Activated CD8-positive, alpha-beta memory T cell treated with anti-CD3 and anti-CD28 coated beads, Interleukin-2, amount 50 U/mL, for 48 hours (primary cell): Measurements from ENCODE around the gene CEACAM8.
"Not testable (repeated sequence)": the region's sequence is repeated elsewhere in the genome, so short reads cannot be mapped to it uniquely, and the experiment has no call there.

ENCODE experiments used
- DNase-seq: peaks from one replicate; pipeline ENCODE4 v3.0.0-alpha.2; 2020

CEACAM8 gene

DNA sequence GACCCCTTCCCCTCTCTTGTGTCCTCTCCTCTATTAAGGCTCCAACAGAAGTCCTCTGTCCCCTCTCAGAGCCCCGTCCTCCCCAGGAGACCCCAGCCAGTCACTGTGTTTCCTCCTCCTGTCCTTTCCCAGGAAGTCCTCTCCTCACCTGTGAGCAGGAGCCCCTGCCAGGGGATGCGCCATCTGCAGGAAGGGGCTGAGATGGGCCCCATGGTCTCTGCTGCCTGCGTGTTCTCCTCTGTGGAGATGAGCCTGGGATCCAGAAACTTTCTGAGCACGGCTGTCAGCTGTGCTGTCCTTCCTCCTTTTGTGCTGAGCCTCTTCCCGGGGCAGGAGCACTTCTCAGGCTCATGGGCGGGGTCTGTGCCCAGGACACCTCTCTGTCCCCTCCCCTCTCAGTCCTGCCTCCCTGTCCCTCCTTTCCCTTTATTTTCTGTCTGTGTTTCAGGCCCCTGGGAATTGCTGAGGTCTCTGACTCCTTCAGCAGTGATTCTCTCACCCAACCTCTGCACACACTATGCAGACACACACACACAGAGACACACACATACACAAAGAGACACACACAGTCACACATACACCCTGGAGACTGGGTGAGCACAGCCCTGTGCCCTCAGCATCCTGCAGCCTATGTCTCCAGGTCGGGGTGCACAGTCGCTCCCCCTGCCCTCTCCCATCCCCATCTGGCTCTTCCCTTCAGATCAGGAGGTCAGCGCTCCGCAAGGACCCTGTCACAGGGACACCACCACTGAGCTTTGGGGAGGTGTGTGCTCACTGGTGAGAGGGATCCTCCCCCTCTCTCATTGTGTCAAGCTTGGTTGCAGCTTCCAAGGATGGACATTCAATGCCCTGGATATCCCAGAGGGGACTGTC, at the start of gene CEACAM8:
Gene CEACAM8, minus strand, starts transcription at position 308 of the 873 bp plus-strand sequence. Its CDS starts 96 bp downstream, at position 212.
- no peak for DNase-seq

DNA sequence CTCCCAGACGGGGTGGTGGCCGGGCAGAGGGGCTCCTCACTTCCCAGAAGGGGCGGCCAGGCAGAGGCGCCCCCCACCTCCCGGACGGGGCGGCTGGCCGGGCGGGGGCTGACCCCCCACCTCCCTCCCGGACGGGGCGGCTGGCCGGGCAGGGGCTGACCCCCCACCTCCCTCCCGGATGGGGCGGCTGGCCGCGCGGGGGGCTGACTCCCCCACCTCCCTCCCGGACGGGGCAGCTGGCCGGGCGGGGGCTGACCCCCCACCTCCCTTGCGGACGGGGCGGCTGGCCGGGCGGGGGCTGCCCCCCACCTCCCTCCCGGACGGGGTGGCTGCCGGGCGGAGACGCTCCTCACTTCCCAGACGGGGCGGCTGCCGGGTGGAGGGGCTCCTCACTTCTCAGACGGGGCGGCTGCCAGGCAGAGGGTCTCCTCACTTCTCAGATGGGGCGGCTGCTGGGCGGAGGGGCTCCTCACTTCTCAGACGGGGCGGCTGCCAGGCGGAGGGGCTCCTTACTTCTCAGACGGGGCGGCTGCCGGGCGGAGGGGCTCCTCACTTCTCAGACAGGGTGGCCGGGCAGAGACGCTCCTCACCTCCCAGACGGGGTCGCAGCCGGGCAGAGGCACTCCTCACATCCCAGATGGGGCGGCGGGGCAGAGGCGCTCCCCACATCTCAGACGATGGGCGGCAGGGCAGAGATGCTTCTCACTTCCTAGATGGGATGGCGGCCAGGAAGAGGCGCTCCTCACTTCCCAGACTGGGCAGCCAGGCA, 44.8 kb upstream of the CEACAM8 start:
- not testable (repeated sequence) for DNase-seq

DNA sequence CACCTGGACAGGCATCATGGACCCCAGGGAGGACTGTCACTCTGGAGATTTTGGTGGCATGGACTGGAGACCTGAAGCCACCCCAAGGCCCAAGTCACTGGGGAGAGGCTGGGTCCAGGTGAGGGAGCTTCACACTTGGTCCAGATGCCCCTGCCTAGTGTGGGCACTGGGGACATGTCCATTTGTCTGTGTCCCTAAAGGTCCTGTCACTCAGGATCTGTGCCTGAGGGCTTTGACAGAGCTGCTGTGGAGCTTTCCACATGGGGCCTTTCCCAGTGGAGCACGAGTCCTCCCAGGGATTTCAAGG, 40.5 kb upstream of the CEACAM8 start:
- DNase-seq = no peak

DNA sequence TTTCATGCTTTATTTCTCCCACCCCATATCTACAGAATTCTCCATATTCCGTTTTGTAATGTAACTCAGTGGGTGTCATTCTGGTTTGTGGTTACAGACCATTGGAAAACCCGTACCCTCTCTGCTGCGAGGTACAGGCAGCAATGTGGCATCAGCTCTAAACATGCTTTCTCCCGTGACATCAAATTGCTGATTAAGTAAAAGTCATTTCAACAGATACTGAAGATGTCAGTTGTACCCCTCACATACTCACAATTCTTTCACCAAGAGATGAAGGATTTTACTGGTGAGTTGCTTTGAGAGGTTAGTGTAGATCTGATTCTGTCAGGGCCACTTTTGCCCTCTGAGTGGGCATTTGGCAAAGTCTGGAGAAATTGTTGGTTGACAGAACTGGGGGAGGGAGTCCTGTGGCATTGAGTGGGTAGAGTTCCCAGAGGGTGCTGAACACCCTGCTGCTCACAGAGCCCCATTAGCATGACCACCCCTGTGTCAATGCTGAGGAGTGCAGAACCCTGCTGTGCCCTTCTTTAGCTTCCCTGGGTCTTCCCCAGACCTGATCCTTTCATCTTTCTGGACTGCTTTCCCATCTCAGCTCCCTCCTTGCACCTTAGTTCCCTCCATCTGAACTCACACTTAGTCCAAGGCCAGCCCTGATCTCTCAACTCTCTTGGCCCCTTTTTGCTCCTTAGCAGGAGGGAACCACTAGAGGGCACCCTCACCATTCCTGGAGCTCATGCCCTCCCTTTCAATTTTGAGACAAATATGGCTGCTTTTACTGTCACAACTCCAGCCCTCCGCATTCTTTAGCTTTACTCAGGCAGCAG, 39.9 kb upstream of the CEACAM8 start:
- peak; percentile 76 for DNase-seq

DNA sequence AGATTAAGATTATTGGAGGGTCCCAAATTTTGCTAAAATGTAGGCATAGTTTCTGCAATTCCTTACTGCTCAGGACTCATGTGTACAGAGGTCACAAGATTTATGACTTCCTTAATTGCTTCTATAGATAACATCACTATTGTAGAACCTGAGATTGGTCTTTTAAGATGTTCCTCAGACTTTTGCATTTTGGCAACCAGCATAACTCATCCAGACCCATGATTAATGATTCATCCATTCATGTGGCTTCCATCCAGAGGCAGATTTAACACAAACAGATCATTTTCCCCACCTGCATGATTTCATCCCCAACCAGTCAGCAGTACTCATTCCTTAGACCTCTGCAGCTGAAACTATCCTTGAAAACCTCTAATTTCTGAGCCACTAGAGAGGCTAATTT, 34.5 kb upstream of the CEACAM8 start:
- DNase-seq = no peak

DNA sequence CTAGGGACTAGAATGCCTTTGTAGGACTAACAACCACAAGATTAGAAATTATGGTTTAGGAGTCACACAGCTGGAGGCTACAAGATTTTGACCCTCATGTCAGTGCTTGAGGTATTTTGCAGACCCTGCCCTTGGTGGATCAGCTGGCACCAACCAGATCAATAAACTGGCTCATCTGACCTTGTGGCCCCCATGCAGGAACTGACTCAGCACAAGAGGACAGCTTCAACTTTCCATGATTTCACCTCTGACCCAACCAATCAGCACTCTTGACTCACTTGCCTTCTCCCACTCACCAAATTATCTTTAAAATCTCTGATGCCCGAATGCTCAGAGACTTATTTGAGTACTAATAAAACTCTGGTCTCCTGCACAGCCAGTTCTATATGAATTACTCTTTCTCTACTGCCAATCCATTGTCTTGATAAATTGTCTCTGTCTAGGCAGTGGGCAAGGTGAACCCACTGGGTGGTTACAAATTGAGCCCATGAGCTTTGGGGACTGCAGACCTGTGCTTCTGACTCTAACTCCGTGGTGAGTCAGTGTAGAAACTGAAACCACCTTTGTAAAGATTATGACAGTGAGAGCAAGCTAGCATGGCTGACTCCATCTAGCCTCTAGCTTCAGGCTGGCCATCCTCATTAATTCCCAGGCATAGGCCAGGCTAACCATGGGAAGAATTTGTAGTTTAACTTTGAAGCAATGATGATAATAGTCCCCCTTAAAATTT, 33.9 kb upstream of the CEACAM8 start:
- no peak for DNase-seq

DNA sequence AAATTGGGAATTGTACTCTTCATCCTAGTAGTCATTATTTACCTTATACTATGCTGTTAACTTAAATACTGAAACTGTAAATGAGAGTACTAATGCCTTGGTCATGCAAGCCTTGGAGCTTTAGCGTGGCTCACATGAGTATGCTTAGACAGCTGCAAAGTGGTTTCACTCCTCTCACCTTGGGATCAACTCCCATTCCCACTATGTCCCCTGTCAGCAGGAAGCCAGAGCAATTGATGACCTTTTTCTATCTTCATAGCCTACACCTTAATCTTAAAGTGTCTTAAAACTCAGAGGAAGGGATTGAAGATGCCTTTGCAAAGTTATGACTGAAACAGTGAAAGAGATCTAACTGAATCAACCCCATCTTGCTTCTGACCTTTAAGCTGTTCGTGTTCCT, 33.2 kb upstream of the CEACAM8 start:
- DNase-seq = no peak

DNA sequence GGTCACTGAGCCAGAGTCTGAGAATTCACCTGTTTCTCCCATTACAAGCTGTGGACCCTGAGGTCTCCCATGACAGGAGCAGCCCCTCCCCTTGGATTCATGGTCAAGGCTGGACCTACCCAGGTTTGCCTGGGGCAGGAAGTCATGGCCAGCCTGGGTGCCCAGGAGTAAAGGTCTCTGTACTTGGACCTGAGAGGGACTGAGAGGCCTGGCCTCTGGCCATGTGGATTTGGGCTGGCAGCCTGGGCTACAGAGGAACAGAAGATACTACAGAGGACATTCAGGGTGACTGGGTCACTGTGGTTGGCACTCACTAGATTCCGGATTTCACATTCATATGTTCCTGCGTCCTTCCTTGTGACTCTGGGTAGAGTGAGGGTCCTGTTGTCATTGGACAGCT, 31.5 kb upstream of the CEACAM8 start:
- no peak for DNase-seq

DNA sequence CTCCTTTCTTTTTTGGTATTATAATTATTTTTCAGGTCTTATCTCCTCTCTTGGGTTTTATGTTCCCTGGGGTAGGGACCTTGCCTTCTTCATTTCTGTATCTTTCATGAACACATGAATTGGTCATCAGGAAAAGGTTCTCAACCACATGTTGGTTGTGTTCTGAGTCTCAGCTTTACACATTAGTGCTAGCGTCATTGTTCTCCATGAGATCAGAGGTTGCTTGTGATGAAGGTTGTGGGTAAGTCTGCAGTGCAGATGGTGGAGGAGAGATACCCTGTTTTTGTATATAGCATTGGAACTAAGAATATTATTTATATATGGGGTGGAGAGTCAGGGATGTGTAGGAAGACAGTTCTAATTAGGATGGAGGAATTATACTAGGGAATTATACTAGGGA, 24.5 kb upstream of the CEACAM8 start:
- no peak for DNase-seq

DNA sequence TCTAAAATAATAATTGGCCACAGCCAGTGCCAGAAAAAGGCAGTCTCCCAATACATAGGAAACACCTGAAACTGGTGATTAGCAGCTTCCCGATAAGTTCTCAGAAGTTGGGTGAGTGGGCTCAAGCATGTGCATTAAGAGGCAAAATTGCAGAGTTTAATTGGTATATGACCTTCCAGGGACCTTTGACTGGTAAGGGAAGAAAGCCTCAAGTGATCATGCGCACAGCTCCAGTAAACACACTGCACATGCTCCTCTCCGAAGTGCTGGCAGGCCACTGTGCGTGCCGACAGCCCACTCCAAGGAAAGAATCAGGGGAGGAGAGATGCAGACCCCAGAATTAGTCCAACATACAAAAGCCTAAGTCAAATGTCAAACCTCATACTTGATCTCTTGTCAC, 18.9 kb upstream of the CEACAM8 start:
- no peak for DNase-seq

DNA sequence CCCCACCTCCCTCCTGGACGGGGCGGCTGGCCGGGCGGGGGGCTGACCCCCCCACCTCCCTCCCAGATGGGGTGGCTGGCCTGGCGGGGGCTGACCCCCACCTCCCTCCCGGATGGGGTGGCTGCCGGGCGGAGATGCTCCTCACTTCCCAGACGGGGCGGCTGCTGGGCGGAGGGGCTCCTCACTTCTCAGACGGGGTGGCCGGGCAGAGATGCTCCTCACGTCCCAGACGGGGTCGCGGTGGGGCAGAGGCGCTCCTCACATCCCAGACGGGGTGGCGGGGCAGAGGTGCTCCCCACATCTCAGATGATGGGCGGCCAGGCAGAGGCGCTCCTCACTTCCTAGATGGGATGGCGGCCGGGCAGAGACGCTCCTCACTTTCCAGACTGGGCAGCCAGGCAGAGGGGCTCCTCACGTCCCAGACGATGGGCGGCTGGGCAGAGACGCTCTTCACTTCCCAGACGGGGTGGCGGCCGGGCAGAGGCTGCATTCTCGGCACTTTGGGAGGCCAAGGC, 15.7 kb upstream of the CEACAM8 start:
- not testable (repeated sequence) for DNase-seq

DNA sequence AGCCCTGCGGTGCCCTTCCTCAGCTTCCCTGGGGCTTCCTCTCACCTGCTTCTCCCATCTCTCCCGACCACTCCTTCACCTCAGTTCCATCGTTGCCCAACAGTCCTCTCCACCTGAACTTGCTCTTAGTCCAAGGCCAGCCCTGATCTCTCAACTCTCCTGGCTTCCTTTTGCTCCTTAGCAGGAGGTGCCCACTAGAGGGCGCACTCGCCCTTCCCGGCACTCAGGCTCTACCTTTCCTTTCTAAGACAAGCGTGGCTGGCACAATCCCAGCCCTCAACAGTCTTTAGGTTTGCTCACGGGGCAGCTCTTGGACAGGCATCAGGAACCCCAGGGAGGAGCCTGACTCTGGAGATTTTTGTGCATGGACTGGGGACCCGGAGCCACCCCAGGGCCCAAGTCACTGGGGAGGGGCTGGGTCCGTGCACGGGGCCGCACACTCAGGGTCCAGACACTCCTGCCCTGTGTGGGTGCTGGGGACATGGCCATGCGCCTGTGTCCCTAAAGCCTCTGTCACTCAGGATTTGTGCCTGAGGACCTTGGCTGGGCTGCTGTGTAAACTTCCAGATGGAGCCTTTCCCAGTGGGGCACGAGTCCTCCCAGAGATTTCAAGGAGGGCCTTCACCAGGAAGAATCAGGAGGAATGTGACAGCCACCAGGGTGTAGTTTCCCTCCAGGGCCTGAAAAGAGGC, 12.1 kb upstream of the CEACAM8 start:
- peak; percentile 92 for DNase-seq

DNA sequence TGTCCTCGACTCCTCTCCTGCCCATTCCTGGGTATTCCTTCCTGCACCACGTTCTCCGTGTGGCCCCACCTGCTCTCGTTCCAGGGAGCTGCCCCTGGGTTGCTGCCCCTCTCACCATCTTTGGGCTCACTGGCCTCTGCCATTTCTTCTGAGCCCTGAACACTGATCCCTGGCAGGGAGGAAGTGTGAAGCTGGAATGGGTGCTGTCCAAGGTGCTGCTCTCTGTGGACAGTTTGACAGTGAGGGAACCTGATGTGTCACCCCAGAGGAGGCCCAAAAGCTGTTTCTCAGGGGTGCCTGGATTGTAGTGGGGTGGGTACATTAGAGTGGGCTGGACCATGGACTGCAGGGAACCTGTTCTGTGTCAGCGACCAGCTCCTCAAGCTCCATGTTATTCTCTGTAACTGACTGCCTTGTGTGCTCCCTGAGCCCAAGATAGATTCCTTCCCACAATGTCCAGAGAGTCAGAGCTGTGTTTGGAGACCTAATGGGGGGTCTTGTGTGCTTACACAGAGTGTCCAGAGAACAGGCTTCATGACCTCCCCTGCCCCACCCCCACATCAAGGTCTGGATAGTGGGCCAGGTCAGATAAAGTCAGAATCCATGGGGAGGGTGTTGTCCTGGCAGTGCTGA, 7.2 kb upstream of the CEACAM8 start:
- DNase-seq = no peak

DNA sequence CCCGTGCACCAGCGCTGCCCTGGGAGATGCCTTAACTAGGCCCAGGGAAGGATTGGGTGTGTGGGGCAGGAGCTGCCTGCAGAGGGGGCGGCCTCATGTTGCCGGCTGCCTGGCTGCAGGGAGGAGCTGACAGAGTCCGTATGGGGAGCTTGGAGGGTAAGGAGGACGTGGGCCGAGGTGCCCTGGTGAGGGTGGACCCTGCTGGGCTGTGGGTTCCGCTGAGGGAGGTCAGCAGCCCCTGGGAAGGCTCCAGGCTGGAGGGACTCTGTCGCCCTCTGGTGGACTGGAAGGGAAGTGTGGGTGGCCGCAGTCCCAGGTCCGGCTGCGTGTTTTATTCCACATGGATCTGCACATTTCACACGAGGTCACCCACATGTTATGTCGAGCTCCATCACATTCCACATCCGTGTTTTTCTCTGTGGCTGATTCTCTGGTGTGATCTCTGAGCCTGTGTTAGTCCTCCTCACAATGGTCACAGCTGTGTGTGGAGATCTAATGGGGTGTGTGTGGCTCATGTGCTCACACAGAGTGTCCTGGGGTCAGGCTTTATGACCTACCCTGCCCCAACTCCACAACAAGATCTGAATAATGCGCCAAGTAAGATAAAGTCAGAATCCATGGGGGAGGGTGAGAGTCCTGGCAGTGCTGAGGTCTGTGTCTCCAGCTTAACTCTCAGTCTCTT, 1.8 kb upstream of the CEACAM8 start:
- DNase-seq = peak; percentile 77

DNA sequence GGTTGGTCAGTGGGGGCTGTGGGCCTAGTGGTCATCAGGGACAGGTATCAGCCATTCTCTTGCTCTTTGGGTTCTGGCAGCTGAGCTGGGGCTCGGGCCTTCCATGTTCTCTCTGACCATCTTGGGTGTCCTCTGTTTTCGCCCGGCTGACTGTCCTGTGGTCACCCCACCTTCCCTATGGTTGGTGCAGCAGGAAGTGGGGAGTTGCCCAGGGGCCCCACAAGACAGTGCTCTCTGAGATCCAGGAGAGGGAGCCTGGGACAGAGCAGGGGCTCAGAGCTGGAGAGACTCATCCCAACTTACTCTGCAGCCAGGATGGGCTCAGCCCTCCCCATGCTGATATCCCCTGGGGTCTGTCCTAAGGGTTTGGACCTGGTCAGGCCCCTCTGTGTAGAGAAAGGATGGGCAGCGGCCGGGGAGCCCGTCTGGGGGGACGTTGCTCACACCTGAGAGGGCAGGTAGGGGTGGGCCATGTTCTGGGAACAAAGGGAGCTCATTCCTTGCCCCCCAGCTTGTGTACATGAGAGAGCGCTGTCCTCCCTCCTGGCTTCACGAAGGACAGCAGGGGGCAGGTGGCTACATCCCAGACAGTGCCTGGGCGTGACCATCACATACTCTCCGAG, 937 bp upstream of the CEACAM8 start:
- DNase-seq = no peak

DNA sequence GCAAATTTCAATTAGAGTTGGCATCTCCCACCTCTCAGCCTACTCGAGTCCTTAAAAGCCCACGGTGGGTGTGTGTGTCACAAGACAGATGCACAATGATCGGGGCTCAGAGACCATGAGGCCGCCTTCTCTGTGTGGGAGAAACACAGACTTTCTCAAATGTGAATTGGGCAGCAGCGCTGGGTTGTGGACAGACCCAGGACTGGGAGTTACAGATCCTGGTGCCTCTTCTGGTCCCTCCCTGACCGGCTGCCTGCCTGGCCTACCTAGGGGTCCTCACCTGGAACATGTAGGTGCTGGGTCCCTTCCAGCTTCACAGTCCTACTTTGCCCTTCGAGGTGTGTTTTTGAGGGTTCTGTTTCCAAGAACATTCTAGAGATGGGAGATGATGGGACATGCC, 4.9 kb downstream of the CEACAM8 start:
- no peak for DNase-seq

DNA sequence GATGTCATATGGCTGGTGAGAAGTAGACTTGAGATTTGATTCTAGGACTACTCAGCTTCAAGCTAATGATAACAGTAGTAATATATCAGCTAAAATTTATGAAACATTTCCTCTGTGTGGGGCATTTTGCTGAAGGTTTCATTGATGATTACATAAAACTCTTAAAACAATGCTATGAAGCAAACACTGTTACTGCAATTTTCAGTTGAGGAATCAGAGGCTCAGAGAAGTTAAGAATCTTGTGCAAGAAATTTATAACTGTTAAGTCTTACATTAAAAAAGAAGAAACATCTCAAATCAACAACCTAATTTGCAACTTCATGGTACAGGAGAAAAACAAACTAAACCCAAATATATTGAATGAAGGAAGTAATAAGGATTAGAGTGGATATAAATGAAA, 10.3 kb downstream of the CEACAM8 start:
- DNase-seq = no peak

DNA sequence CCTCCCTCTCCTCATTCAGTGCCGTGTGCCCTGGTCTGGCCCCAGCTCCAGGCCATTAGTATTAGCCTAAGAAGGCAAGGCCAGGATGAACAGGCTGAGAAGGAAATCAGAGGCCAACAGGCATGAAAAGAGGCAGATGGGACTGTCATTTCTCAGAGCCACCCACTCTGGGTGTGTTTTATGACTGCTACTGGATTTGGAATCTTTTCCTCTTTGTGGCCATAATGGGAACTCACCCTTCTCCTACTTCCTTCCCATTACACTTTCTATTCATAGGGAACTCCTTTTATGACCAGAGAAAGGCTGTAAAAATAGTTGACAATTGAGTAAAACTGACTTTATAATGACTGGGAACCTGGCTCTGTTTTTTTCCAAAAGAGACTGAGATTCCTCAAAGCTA, 17.7 kb downstream of the CEACAM8 start:
- DNase-seq = no peak

DNA sequence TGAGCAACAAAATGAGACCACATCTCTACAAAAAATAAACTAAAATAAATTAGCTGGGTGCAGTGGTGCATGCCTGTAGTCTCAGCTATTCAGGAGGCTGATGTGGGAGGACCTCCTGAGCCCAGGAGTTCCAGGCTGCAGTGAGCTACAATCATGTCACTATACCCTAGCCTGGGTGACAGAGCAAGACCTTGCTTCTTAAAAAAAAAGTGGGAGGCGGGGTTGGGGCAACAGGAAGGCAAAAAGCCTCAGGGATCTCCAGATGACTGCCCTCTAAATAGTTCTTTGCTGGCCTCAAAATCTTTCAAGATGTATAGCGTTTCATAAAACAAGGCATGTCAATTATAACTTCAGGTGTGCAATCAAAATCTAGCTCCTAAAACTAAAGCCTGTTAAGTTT, 18.5 kb downstream of the CEACAM8 start:
- DNase-seq = no peak

DNA sequence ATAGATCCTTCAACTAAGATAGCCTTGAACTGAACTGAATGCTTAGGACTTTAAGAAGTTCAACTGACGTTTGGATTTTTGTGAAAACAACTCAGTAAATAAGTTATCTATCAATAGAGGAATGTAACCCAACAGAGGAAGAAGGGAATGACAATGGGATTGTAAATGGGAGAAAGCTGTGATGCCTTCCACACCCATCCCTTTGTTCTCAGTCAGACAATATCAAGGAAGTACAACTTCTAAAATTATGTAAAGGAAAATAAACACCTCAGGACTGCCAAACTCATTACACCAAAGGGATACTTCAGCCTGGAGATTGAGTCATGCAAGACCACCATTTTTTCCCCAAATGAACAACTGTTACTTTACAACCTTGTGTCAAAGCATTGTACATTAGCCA, 21.1 kb downstream of the CEACAM8 start:
- no peak for DNase-seq
